Fibroblast of upper back skin (primary cell): ENCODE data around the gene MYCBPAP.
A peak's percentile ranks its signal among the peaks of the same experiment; 100 is the strongest.

Experiments
- DNase-seq: peaks from one replicate; pipeline ENCODE4 v3.0.0-alpha.2; 2013

The MYCBPAP gene

GRCh38 chr17:50537721-50538548, 29.7 kb downstream of the MYCBPAP start:
- DNase-seq = no peak

GRCh38 chr17:50538549-50539410, 30.5 kb downstream of the MYCBPAP start:
- DNase-seq = no peak

GRCh38 chr17:50539762-50540559, 31.7 kb downstream of the MYCBPAP start:
- DNase-seq = no peak

- no peak for DNase-seq
These were observed 32.5 kb downstream of the MYCBPAP start for GRCh38 chr17:50540560-50541401.

- no peak for DNase-seq
These were observed 33.1 kb downstream of the MYCBPAP start for GRCh38 chr17:50541402-50541715.

GRCh38 chr17:50541716-50542688, 33.8 kb downstream of the MYCBPAP start:
- DNase-seq = peak; percentile 74

GRCh38 chr17:50542795-50543774, 34.8 kb downstream of the MYCBPAP start:
- no peak for DNase-seq

- no peak for DNase-seq
These were observed 36.3 kb downstream of the MYCBPAP start for GRCh38 chr17:50544516-50544915.

- DNase-seq = no peak
These were observed 37.1 kb downstream of the MYCBPAP start for GRCh38 chr17:50545311-50545710.

- DNase-seq = no peak
These were observed 38.4 kb downstream of the MYCBPAP start for GRCh38 chr17:50546701-50547034.

GRCh38 chr17:50547035-50547735, 38.9 kb downstream of the MYCBPAP start, which contains the start of gene SPATA20:
TSS of gene SPATA20 (plus strand) at chr17:50547174. CDS start at chr17:50547209, 35 bp downstream.
- DNase-seq = peak; percentile 89

GRCh38 chr17:50547736-50548083, 39.5 kb downstream of the MYCBPAP start:
- no peak for DNase-seq

- DNase-seq = no peak
These were observed 40.6 kb downstream of the MYCBPAP start for GRCh38 chr17:50548831-50549230.

- DNase-seq = no peak
These were observed 41.2 kb downstream of the MYCBPAP start for GRCh38 chr17:50549256-50549941.

- no peak for DNase-seq
These were observed 41.7 kb downstream of the MYCBPAP start for GRCh38 chr17:50549969-50550368.

GRCh38 chr17:50550661-50551432, 42.6 kb downstream of the MYCBPAP start:
- DNase-seq = peak; percentile 81

- no peak for DNase-seq
These were observed 43.2 kb downstream of the MYCBPAP start for GRCh38 chr17:50551433-50551815.

GRCh38 chr17:50551884-50552283, 43.6 kb downstream of the MYCBPAP start:
- DNase-seq = no peak
